ENCODE measurements around the gene FKBP5. TPM values are rescaled to one million over a fixed set of nuclear protein-coding genes. Genes with fewer than 3 reads are reported as not detected.

Gene FKBP5
- total and polyA plus RNA-seq, 8 donors = 68.1 to 209 (median 110) TPM

DNA sequence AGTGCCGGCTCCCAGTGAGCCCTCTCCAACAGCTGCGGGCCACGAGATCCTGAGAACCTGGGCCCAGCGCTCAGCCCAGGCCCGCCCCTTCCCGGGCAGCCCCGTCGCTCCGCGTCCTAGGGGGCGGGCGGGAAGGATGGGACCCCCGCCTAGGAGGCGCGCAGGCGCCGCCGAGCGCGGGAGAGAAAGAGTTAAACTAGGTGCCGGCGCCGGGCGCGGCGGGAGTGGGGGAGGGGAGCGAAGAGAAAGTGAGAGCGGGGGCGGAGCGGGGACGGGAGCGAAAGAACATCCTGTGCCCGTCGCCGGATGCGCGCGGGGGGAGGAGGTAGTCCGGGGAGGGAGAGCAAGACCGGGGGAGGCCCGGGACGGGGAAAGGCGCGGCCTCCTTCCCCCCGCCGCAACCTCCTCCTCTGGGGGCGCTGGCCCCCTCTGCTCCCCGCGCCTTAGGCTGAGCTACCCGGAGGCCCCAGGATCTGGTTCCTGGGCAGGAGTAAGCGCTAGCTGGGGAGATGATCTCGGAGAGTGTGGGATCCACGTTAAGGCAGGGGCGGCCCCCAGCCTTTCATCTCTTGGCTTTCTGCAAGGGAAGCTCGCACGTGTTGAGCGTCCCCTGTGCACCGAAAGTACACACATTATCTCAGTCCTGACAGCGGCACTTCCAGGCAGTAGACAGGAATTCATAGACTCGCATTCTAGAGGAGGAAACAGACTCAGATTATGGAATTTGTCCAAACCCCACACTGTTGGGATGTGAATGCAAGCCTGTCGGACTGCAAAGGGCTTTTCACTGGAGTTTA lies 43.2 kb upstream of the FKBP5 start:
- WGBS, 5 donors = 0 to 1% (median 1%) methylated on average over 25 to 61 of the region's 61 CpGs
- peak; percentile 95 to 98 for DNase-seq
- Histone ChIP-seq H3K27ac (peak overlapping the region; percentile 98 to 100 (median 100)), H3K27me3 (no peaks in the 10 kb centered on the region), H3K36me3 (no peaks in the 10 kb centered on the region), H3K4me1 (peaks cover 71 to 92% (median 85%) of the 10 kb centered on the region in 4 donors), H3K4me3 (peak overlapping the region; percentile 43 to 70 (median 56)), H3K9me3 (no peaks in the 10 kb centered on the region)
- intact Hi-C loops (cut with DNase I; ENCODE audit: low total_unique reads) = loop anchor here (5.0 kb wide), 1 partner anchor 45 kb away; the partner anchor contains the start of gene FKBP5
- TF ChIP-seq POLR2AphosphoS5 (IDR thresholded peaks at IDR 0.05) (peak; percentile 83 to 89 (median 87)), EP300 (IDR thresholded peaks at IDR 0.05) (peak; percentile 96), POLR2A (IDR thresholded peaks at IDR 0.05) (peak in 1 of 4 donors; percentile 4)
- TF ChIP-seq, protein P1, sequence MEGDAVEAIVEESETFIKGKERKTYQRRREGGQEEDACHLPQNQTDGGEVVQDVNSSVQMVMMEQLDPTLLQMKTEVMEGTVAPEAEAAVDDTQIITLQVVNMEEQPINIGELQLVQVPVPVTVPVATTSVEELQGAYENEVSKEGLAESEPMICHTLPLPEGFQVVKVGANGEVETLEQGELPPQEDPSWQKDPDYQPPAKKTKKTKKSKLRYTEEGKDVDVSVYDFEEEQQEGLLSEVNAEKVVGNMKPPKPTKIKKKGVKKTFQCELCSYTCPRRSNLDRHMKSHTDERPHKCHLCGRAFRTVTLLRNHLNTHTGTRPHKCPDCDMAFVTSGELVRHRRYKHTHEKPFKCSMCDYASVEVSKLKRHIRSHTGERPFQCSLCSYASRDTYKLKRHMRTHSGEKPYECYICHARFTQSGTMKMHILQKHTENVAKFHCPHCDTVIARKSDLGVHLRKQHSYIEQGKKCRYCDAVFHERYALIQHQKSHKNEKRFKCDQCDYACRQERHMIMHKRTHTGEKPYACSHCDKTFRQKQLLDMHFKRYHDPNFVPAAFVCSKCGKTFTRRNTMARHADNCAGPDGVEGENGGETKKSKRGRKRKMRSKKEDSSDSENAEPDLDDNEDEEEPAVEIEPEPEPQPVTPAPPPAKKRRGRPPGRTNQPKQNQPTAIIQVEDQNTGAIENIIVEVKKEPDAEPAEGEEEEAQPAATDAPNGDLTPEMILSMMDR (IDR thresholded peaks at IDR 0.05) = no peak

DNA sequence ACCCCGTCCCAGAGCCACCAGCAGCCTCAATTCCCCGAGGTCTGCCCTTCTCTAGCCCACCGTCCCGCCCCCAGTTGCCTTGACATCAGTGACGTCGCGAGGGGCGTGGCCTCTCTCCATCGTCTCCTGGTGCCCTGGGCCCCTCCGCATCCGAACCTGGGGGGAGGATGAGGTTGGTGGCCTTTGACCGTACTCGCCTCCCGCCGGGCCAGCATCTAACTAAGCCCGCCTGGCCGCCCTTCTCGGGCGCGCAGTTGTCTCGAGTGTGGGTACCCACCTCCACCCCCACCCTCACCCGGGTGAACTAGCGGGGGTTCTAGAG lies 42.7 kb upstream of the FKBP5 start:
- H3K27me3 ChIP-seq = no peaks in the 10 kb centered on the region
- H3K4me3 ChIP-seq = peak overlapping the region; percentile 43 to 70 (median 56)
- H3K4me1 ChIP-seq = peaks cover 76 to 92% (median 87%) of the 10 kb centered on the region in 4 donors
- TF ChIP-seq POLR2A (IDR thresholded peaks at IDR 0.05) (peak in 1 of 4 donors; percentile 44), POLR2AphosphoS5 (IDR thresholded peaks at IDR 0.05) (peak; percentile 77 to 95 (median 90))
- TF ChIP-seq, protein P1 (IDR thresholded peaks at IDR 0.05) = no peak
- WGBS, 5 donors = 0 to 2% (median 0%) methylated on average over 6 to 23 of the region's 23 CpGs
- peak overlapping the region; percentile 98 to 100 (median 100) for H3K27ac ChIP-seq
- DNase-seq = peak; percentile 93 to 96
- no peaks in the 10 kb centered on the region for H3K9me3 ChIP-seq
- H3K36me3 ChIP-seq = no peaks in the 10 kb centered on the region
- intact Hi-C loops (cut with DNase I; ENCODE audit: low total_unique reads) = loop anchor here (5.0 kb wide), 1 partner anchor 44 kb away; the partner anchor contains the start of gene FKBP5

DNA sequence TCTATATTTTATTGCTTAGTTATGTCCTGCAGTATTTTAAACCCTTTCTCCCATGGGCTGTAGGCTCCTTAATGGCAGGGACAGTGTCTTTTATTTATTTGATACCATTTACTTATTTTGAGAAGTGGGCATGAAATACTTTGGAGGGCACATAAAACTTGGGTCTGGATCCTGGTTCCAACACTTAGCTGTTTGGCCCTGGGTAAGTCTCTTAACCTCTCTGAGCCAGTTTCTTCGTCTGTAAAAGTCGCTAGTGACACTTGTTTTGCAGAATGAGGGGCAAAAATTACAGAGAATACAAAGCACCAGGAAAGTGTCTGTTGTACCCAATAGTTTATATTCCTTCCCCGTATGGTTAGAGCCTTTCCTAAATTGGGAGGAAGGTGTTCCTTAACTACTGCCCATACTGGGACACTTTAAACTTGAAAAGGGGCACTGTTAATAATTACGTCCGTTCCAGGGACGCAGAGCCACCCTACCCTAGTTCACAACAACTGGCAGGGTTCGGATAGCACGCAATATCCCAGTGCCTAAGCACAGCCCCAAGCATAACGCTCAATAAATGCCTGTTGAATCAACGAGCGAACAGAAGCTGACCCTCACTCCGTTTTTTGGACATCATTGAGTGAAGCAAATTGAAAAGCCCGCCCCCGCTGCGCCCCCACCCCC lies 42.2 kb upstream of the FKBP5 start:
- Histone ChIP-seq H3K4me3 (peak overlapping the region; percentile 43 to 70 (median 56)), H3K9me3 (no peaks in the 10 kb centered on the region), H3K27me3 (no peaks in the 10 kb centered on the region), H3K36me3 (no peaks in the 10 kb centered on the region), H3K27ac (peak overlapping the region; percentile 79 to 100 (median 100)), H3K4me1 (peaks cover 76 to 92% (median 87%) of the 10 kb centered on the region in 4 donors)
- intact Hi-C loops (cut with DNase I; ENCODE audit: low total_unique reads) = loop anchor here (5.0 kb wide), 1 partner anchor 44 kb away; the partner anchor contains the start of gene FKBP5
- TF ChIP-seq EP300 (IDR thresholded peaks at IDR 0.05) (no peak), POLR2AphosphoS5 (IDR thresholded peaks at IDR 0.05) (peak in 1 of 3 donors; percentile 47), POLR2A (IDR thresholded peaks at IDR 0.05) (no peak)
- TF ChIP-seq, protein P1 (IDR thresholded peaks at IDR 0.05) = no peak
- no peak for DNase-seq
- 15 to 30% (median 24%) methylated on average over 14 to 15 of the region's 15 CpGs for WGBS, 5 donors

DNA sequence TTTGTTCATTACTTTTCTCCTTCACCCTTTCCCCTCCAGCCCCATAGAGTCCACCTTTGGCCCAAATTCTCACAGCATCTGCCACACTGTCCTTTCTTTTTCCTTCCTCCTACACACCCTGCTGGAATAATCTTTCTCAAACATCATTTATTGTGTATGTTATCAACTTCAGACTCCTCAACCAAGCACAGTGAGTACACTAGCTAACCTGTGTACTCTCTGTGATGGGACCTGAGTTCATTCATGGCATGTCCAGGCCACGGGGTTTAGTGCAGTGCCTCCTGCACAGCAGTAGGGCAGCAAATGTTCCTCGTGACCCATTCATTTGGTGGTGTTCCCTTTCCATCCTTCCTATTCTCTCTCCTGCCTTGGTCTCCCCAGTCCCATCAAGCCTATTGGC lies 41.0 kb upstream of the FKBP5 start:
- intact Hi-C loops (cut with DNase I; ENCODE audit: low total_unique reads) = loop anchor here (5.0 kb wide), 1 partner anchor 42 kb away; the partner anchor contains the start of gene FKBP5
- WGBS, 5 donors = 22 to 53% (median 45%) methylated on average over 2 of the region's 2 CpGs
- no peak for TF ChIP-seq EP300 (IDR thresholded peaks at IDR 0.05)
- TF ChIP-seq, protein P1 (IDR thresholded peaks at IDR 0.05) = no peak
- TF ChIP-seq POLR2AphosphoS5 (IDR thresholded peaks at IDR 0.05) = peak in 2 of 3 donors; percentile 16 to 66
- no peak for TF ChIP-seq POLR2A (IDR thresholded peaks at IDR 0.05)

More for the DNA sequence above, 41.0 kb upstream of the FKBP5 start:
- H3K4me1 ChIP-seq = peaks cover 75 to 92% (median 88%) of the 10 kb centered on the region in 4 donors
- no peaks in the 10 kb centered on the region for H3K9me3 ChIP-seq
- peak overlapping the region; percentile 98 to 100 (median 100) for H3K27ac ChIP-seq
- H3K27me3 ChIP-seq = no peaks in the 10 kb centered on the region
- no peak overlapping the region for H3K4me3 ChIP-seq
- no peaks in the 10 kb centered on the region for H3K36me3 ChIP-seq
- no peak for DNase-seq

All from stomach (tissue), 9 donors.